NB4 (cell line): ENCODE results near the gene KAZN.

Experiments
- POLR2A ChIP-seq: IDR thresholded peaks from 2 replicates; pipeline ENCODE4 v1.6.1; 2011; ENCODE audit warnings: mild to moderate bottlenecking; ENCODE audit not compliant: insufficient read length; ENCODE audit errors: extremely low read depth
- TF ChIP-seq, protein P1 (sequence below): IDR thresholded peaks from one replicate; pipeline ENCODE4 v1.5.1; 2012; ENCODE audit warnings: low read depth, low read length

DNA sequence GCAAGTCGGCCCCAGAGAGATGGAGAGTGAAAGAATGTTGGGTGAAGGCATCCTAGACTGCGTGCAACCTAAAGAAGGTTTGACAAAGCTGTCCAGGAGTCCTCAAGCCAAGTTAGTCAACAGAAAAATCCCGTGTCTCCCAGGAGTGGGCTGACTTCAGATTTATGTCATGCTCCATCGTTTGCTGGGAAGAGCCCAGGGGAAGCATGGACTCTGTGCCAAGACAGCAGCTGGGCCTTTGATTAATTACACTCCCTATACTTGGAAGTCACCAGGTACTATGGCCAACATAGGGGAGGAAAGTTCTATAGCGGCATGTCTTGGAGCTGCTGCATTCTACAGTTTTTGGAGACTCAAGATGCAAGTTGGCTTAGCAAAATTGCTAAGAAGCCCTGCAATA is 247.4 kb downstream of the KAZN start:
- TF ChIP-seq, protein P1, sequence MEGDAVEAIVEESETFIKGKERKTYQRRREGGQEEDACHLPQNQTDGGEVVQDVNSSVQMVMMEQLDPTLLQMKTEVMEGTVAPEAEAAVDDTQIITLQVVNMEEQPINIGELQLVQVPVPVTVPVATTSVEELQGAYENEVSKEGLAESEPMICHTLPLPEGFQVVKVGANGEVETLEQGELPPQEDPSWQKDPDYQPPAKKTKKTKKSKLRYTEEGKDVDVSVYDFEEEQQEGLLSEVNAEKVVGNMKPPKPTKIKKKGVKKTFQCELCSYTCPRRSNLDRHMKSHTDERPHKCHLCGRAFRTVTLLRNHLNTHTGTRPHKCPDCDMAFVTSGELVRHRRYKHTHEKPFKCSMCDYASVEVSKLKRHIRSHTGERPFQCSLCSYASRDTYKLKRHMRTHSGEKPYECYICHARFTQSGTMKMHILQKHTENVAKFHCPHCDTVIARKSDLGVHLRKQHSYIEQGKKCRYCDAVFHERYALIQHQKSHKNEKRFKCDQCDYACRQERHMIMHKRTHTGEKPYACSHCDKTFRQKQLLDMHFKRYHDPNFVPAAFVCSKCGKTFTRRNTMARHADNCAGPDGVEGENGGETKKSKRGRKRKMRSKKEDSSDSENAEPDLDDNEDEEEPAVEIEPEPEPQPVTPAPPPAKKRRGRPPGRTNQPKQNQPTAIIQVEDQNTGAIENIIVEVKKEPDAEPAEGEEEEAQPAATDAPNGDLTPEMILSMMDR: no peak
- TF ChIP-seq POLR2A: no peak
